Prostate gland (tissue), 2 donors: ENCODE data around the gene C22orf42. TPM values are rescaled to one million over a fixed set of nuclear protein-coding genes. Genes with fewer than 3 reads are reported as not detected.

Experiments used
- DNase-seq: peaks from one replicate; pipeline ENCODE4 v3.0.0-alpha.2; 2019; ENCODE audit warnings: low spot score
- H3K27ac ChIP-seq, 2 donors: fragments of 200-600 bp; sonication (generic); 2 replicates each; pipeline ENCODE4 v1.5.1; 2017 to 2019
- H3K27me3 ChIP-seq: fragments of 200-600 bp; sonication (generic); replicated peaks from 2 replicates; pipeline ENCODE4 v1.5.1; 2019; ENCODE audit not compliant: insufficient read depth
- H3K36me3 ChIP-seq, 2 donors: fragments of 200-600 bp; sonication (generic); 1 replicate in 1 of 2; 2 replicates in 1 of 2; pipeline versions ENCODE4 v1.5.1 to v1.8.1; 2017 to 2019
- H3K4me1 ChIP-seq: fragments of 200-600 bp; sonication (generic); replicated peaks from 2 replicates; pipeline ENCODE4 v1.5.1; 2019
- H3K4me3 ChIP-seq, 2 donors: fragments of 200-600 bp; sonication (generic); 2 replicates each; pipeline ENCODE4 v1.5.1; 2017 to 2019
- H3K9me3 ChIP-seq: fragments of 200-600 bp; sonication (generic); 2 replicates; pipeline ENCODE4 v1.5.1; 2017
- CTCF ChIP-seq, 4 experiments: fragments of 200-600 bp in 2 of 4; fragments of 450-650 bp in 2 of 4; sonication (generic) in 2 of 4; IDR thresholded peaks; 1 replicate in 3 of 4; 2 replicates in 1 of 4; pipeline ENCODE4 v1.5.1; 2016 to 2019; ENCODE audit warnings: antibody characterized with exemption in 4 of 4, mild to moderate bottlenecking in 2 of 4, moderate library complexity in 2 of 4
- POLR2A ChIP-seq: fragments of 450-650 bp; IDR thresholded peaks from one replicate; pipeline ENCODE4 v1.6.1; 2016; ENCODE audit warnings: antibody characterized with exemption, mild to moderate bottlenecking
- POLR2AphosphoS5 ChIP-seq: sonication (generic); formaldehyde crosslinking; IDR thresholded peaks from one replicate; pipeline ENCODE4 v1.6.1; 2017; ENCODE audit warnings: antibody characterized with exemption
- WGBS: methylation state at CpG from one replicate; pipeline ENCODE4 v1.1.5; 2018; 5-methylcytosine and 5-hydroxymethylcytosine counted together
- intact Hi-C: fragments of 100-400 bp; cut with DNase I; formaldehyde crosslinking; loops from one replicate; pipeline ENCODE4 v1.14.2; 2022
- total RNA-seq, 2 donors: library from RNA; depleted of rRNA; stranded (reverse); fragments of >200 nt; gene quantifications; one replicate each; pipeline ENCODE4 v1.1.0, GENCODE V29; 2016

Gene C22orf42
- total RNA-seq, 2 donors from 2014 or later = 1.4 TPM; not detected in 1

- no peaks in the 10 kb centered on the region for H3K9me3 ChIP-seq
- H3K27me3 ChIP-seq = no peaks in the 10 kb centered on the region
- 93% methylated on average over 15 of the region's 15 CpGs for WGBS
- no peaks in the 10 kb centered on the region for H3K36me3 ChIP-seq
- H3K4me1 ChIP-seq = no peaks in the 10 kb centered on the region
- DNase-seq = no peak
- H3K4me3 ChIP-seq = no peak overlapping the region
- H3K27ac ChIP-seq = peak overlapping the region in 1 of 2 donors; percentile 36
- TF ChIP-seq POLR2A (no peak), POLR2AphosphoS5 (no peak), CTCF (IDR thresholded peaks at IDR 0.05) (no peak)
- intact Hi-C loops = no loop called here
Measured at GRCh38 chr22:32122899-32123298, 36.2 kb downstream of the C22orf42 start.

GRCh38 chr22:32120603-32121002, 38.5 kb downstream of the C22orf42 start:
- no peaks in the 10 kb centered on the region for H3K27me3 ChIP-seq
- H3K4me3 ChIP-seq = no peak overlapping the region
- DNase-seq = no peak
- no peaks in the 10 kb centered on the region for H3K36me3 ChIP-seq
- intact Hi-C loops = no loop called here
- no peaks in the 10 kb centered on the region for H3K9me3 ChIP-seq
- no peak overlapping the region for H3K27ac ChIP-seq
- TF ChIP-seq POLR2A (no peak), CTCF (IDR thresholded peaks at IDR 0.05) (no peak), POLR2AphosphoS5 (no peak)
- H3K4me1 ChIP-seq = no peaks in the 10 kb centered on the region
- WGBS = 97% methylated on average over 20 of the region's 20 CpGs

- Histone ChIP-seq H3K4me3 (no peak overlapping the region), H3K27ac (peak overlapping the region in 1 of 2 donors; percentile 62), H3K9me3 (no peaks in the 10 kb centered on the region), H3K36me3 (no peaks in the 10 kb centered on the region), H3K4me1 (no peaks in the 10 kb centered on the region), H3K27me3 (no peaks in the 10 kb centered on the region)
- 87% methylated on average over 15 of the region's 15 CpGs for WGBS
- intact Hi-C loops = no loop called here
- DNase-seq = no peak
- no peak for TF ChIP-seq POLR2A
- TF ChIP-seq CTCF (IDR thresholded peaks at IDR 0.05) = no peak
- no peak for TF ChIP-seq POLR2AphosphoS5
Measured at GRCh38 chr22:32119568-32120235, 39.4 kb downstream of the C22orf42 start.

- H3K4me1 ChIP-seq = no peaks in the 10 kb centered on the region
- intact Hi-C loops = no loop called here
- no peaks in the 10 kb centered on the region for H3K9me3 ChIP-seq
- H3K27me3 ChIP-seq = no peaks in the 10 kb centered on the region
- no peak overlapping the region for H3K4me3 ChIP-seq
- peak overlapping the region; percentile 15 to 68 for H3K27ac ChIP-seq
- 17% methylated on average over 2 of the region's 2 CpGs for WGBS
- no peaks in the 10 kb centered on the region for H3K36me3 ChIP-seq
- DNase-seq = peak; percentile 33
- no peak for TF ChIP-seq CTCF (IDR thresholded peaks at IDR 0.05)
- TF ChIP-seq POLR2AphosphoS5 = peak; percentile 76
Measured at GRCh38 chr22:32112380-32112779, 46.7 kb downstream of the C22orf42 start.

- Histone ChIP-seq H3K9me3 (no peaks in the 10 kb centered on the region), H3K27me3 (no peaks in the 10 kb centered on the region), H3K4me1 (no peaks in the 10 kb centered on the region), H3K4me3 (no peak overlapping the region), H3K36me3 (no peaks in the 10 kb centered on the region), H3K27ac (no peak overlapping the region)
- intact Hi-C loops = no loop called here
- TF ChIP-seq CTCF (IDR thresholded peaks at IDR 0.05) (no peak), POLR2AphosphoS5 (no peak), POLR2A (no peak)
- 0% methylated on average over 1 of the region's 1 CpG for WGBS
- DNase-seq = no peak
Measured at GRCh38 chr22:32106930-32107329, 52.2 kb downstream of the C22orf42 start.
